ENCODE data around the gene FOXO6.

FOXO6 gene

GRCh38 chr1:41428738-41429640 is 67.8 kb downstream of the FOXO6 start:
- DNase-seq = no peak

- DNase-seq = no peak
These were observed 68.4 kb downstream of the FOXO6 start for GRCh38 chr1:41429641-41430035.

- DNase-seq = no peak
These were observed 68.8 kb downstream of the FOXO6 start for GRCh38 chr1:41430069-41430468.

- no peak for DNase-seq
These were observed 69.3 kb downstream of the FOXO6 start for GRCh38 chr1:41430582-41430981.

- no peak for DNase-seq
These were observed 70.5 kb downstream of the FOXO6 start for GRCh38 chr1:41431490-41432350.

Measured in NCI-H1417 treated with DMSO at 0.1 percent for 48 hours (cell line).